ENCODE results near the gene OTP.

Gene OTP

DNA sequence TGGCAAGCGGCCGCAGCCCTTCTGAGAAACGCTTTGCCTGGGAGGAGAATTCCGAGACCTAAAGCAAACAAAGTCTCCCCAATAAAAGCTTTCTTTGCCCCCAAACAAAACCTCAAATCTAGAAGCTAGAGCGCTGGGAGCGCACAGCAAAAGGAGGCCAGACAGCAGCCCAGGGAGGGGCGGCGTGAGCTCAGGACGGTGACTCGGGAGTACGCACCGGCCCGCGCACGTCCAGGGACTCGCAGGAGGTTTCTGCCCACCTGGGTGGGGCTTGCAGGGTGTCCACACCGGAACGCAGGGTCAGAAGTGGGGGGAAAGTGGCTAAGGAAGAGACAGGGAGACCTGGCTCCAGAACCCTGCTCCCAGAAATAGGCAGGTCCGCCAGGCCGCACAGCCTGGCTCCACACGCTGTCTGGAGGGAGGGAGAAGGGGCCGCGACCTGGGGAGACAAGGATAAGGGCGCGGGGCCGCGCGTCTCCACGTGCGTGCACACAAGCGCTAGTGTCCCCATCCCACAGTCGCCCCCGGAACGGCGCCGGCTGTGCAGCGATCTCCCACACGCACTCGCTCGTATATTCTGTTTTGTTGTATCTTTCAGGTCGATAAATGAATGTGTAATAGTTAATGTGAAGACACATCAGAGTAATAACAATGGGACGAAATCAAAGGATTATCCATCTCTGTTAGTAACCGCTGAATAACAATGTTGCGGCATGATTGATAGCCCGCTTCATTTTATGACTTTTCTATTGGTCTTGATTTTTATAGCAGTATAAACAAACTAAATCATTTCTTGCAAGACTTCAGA lies 2.3 kb upstream of the OTP start:
- no peak for DNase-seq (ENCODE audit: low spot score)

DNA sequence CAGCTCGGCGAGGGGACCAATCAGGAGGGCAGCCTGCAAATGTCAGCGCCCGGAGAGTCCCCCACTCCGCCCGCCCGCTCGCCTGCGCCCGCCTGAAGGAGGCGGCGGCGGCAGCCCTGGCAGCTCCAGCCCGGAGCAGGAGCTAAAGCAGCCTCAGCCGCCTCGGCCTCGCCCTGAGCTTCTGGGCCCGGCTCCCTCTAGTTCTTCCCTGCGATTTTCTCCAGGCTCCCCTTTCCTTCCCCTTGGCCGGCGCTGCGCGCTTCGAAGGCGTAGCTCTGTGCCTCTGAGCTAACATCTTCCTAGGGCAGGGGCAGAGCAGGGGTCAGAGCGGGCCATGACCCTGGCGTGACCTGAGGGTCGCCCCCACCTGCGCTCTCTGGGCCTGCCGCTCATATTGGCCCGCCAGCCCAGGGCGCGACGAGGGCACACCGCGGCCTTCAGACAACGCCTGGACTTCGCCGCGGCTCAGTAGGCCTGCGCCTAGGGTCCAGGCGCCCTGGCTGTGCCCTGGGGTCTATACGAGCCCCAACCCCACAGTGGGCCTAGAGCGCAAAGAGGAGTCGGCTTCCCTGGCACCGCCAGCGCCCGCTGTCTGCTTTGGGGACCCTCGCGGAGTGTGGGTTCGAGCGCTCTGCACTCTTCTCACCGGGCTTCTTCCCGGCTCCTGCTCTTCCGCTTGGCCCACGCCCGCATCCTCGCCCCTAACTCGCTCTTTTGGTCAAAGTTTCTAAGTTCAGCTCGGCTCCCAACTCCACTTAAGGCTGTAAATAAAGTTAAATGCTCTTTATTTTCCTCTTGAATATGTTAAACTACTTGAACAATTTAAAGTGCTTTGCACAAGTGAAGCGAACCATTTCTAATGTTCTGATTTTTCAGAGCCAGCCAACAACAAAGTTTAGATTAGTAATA lies 504 bp upstream of the OTP start:
- no peak for DNase-seq (ENCODE audit: low spot score)

DNA sequence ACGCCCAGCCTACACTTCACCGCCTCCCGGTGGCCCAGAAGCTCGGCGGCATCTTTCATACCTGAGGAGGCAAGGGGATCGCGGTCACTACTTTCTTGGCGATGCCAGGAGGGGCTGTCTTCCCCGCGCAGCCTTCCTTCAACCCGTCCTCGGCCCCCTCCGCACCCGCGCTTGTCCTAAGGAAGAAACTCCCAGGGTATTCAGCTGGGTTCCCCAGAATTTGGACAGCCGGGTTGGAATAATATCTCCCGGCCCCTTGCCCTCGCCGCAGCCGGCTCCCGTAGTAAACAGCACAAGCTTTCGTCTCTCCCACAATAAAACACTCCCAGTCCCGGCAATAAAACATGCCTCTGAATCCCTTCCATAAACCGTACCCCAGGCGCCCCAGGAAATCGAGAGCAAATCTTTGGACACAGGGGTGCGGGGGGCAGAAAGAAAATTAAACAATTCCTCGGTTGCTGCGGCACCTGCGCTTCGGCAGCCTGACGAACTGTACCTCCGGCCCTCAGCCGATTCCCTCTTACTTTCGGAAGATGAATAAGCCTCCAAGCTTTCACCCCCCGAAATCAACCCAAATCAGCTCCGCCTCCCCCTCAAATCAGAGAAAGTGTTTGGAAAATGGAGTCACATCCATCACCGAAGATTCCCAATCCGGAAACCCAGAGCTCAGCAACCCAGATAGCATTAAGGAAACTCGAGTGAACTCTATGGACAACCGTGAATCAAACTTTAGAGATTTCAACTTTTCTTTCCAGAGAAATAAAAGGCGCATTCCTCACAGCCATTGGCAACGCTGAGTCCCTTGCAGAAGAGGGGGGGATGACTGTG lies 1.1 kb downstream of the OTP start:
- DNase-seq (ENCODE audit: low spot score) = no peak

DNA sequence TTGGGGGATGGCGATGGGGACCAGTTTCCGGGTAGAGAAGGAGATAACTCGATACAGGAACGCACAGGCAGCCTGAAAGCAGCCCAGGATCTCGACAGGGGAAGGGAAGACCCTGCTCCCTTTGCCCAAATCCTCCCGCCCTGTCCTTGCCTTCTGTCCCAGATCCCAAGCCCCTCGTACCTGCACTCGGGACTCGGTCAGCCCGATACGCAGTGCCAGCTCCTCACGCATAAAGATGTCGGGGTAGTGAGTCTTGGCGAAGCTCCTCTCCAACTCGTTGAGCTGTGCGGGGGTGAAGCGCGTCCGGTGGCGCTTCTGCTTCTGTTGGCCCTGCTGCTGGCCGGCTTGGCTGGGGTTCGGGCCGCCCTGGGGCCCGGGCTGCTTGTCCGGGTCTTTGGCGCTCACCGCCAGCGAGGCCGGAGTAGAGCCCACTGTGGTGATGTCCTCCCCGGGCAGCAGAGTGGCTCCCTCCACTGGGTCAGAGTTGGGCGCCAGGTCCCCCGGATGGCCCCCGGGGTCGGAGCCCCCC lies 1.8 kb downstream of the OTP start:
- no peak for DNase-seq (ENCODE audit: low spot score)

DNA sequence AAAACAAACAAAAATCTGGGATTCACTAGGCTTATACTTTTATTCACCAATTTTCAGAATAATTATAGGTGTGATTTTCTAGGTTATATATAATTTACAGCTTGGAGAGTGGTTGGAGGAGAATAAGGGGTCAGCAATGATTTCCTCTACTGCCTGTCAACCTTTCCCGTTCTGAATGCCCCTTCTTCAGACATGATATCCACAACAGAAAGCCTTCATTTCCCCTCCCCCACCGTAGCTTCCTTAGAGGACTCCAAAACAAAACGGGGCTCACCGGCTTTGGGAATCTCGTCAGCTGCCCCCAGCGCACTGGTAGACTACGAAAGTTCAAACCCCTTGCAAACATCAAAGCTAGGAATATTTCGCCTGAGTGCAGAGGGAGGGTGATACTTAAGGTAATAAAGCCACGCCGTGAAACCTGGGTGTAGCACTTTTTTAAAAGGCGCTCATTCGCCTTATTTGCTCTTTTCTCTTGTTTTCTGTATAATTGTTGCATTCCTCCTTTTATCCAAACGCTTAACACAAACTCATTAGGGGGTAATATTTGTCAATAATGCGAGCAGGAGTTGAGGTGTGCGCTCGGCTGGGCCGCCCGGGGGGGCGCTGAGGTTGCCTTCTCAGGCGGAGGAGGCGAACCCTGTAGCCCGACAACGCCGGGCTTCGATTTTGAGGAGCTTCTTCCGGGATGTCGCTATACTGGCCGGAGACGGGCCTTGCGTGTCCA lies 2.4 kb downstream of the OTP start:
- no peak for DNase-seq (ENCODE audit: low spot score)

DNA sequence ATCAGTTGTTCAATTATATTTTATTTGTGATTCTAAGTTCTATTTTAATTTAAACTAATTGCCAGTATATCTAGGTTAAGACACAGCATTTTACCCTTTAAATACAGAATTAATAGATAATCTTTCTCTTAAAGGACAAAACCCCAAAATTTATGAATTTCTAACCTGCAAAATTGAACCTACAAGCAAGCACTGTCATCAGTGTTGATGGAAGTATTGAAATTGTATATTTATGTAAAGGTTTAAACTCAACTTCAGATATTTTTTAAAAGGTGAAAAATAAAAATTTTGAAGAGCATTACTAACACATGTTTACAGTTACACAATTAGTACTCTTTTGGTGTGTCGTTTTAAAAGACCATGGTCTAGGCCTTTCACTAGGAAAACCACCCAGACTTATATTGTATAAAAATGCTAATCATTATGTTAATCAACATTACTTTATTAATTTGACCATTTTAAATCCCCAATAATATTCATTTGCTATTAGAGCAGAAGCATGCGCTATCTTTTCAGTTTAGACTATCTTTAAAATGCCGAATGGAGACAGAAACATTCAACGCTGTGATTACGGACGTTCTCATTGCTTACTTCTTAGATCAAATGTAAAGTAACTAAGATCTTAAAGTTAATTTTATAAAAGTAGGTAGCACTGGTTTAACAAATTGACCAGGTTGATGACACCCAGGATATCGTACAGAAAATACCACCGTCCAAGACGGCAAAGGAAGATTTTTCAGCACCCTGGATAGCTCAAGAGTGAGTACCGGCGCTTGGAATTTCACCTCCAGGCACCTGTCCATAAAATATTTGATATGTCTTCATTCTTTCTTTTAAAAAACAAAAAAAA lies 3.2 kb downstream of the OTP start:
- no peak for DNase-seq (ENCODE audit: low spot score)

DNA sequence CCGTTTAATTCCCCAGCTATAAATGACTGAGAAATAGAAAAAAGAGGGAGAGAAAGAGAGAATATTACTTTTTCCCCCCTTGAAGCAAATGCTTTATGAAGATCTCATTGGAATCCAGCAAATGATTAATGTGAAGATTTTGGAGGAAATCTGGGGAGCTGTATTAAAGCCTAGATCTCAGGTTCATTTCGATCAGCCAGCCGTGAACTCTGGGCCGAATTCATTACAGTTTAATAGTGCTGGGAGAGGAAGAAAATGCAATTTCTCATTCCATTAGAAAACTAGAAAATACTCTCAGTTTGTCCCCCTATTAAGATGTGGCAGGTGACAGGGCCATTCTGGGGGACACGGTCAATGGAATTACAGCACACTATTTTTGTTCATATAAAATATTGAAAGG lies 4.8 kb downstream of the OTP start:
- DNase-seq (ENCODE audit: low spot score) = no peak

DNA sequence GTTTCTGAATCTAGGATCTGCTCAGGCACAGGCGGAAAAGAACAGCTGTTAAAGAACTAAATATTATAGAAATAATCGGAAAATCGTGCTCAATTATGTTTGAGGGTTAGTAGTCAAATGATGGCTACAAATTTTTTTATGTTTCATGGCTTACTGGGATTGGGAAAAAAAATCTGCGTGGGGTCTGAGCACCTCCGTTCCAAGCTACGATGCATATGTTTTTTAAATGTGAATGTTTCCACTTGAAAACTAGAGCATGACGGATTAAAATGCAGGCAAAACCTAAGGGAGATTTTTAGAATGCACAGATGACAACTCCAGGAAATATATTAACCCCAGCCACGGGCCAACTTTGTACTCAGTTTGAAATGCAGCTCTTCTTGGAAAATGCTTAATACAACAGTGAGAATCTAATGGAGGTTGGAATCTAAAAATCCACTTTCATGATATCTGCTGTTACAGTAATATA lies 5.3 kb downstream of the OTP start:
- DNase-seq (ENCODE audit: low spot score) = no peak

DNA sequence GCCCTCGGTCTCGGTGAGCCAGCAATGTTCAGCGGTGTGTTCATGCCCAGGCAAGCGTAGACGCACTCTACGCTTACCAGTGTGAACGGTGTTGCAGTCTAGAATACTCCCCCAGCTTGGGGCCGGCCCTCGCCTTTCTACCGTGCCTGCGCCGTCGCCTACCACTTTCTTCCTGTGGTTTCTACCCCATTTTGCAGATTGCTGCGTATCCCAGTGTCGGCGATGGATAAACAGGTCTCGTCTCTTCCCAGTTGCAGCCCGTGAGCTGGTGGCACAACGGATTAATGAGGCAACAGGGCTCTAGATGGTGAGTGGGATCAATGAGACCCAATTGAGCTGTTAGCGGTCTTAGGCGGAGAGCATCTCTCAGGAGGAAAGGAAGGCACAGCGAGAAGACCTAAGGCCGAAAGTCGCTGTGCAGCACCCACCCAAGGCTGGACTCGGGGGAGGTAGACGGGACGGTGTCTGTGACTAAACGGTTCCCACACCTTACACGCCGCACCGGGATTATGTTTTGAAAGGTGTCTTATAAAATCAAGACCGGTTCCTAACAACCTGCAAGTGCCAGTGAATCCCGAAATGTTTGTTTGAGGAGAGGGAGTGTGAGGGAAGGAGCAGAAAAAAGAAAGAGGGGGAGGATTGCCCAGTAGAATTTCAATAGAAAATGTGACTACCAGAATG lies 5.8 kb downstream of the OTP start:
- no peak for DNase-seq (ENCODE audit: low spot score)

DNA sequence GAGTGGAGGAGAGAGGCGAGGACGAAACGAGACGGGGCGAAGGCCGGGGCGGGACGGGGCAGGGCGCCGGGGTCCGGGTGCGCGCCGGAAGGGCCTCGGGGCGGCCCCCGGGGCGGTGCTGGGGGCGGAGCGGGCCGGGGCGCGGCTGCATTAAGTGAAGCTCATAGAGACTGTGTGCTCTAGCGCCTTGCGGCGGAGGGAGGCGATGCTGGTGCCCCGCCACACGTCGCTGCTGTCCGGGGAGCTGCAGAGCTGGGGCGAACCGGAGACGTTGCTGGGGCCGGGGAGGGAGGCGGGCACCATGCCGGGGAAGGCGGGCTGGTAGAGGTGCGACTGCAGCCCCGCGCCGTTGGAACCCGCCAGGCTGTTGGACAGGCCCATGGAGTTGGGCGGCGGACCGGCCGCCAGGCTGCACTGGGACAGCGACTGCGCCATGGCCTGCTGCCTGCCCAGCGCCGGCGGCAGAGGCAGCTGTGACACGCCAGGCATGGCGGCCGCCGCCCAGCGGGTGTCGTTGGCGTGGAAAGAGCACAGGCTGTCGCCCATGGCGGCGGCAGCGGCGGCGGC lies 8.3 kb downstream of the OTP start:
- no peak for DNase-seq (ENCODE audit: low spot score)

DNA sequence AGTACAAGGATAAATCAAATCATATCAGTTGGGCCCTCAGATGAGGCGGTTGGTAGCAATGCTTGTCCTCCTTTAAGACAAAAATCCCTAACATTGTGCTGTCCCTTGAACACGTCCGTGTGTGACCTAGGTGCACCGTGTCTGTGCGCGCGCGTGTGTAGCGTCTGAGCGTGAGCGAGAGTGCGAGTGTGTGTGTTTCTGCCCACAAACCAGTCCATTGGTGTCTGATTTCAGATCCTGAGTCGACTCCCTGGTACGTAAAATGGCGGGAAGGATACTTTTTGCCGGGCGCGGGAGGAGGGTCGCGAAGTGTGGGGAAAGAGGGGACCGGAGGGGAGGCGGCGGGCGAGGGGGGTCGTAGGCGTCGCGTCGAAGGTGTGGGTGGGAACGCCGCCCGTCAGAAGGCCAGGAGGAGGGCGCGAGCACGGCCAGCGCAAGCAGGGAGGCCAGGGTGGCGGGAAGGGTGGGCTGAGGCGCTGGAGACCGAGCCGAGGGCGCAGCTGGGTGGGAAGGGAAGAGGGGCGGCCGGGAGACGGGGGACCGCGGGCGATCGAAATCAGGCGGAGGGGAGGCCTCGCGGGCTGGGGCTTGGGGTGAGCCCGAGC lies 8.9 kb downstream of the OTP start:
- no peak for DNase-seq (ENCODE audit: low spot score)

DNA sequence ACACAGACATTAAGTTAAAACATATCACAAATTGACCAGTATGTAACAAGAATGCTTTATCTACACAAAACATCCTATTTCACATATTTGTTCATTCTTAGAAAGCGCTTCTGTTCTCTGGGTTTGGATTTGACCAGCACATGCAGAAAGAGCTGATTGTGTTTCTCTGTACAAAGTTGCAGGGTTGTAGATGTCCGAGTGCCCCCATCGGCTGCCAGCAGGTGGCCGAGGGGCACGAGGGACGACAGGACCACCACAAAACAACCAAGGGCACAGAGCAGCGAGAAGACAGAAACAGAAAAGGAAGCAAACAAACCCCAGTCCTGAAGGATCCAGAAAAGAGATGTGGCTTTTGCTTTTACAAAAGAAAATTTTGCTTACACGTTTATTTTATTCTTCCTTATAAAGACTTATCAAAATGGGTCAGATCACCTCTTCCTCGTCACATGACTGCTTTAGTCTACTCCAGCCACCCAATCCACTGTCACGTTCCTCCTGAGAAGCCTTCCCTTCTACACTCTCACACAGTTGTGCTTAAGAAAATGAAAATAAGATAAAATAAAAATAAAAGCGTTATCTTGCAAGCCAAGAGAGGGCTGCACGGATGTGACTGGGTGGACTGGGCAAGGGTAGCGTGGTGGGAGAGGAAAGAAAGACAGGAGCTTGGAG lies 9.5 kb downstream of the OTP start:
- no peak for DNase-seq (ENCODE audit: low spot score)

DNA sequence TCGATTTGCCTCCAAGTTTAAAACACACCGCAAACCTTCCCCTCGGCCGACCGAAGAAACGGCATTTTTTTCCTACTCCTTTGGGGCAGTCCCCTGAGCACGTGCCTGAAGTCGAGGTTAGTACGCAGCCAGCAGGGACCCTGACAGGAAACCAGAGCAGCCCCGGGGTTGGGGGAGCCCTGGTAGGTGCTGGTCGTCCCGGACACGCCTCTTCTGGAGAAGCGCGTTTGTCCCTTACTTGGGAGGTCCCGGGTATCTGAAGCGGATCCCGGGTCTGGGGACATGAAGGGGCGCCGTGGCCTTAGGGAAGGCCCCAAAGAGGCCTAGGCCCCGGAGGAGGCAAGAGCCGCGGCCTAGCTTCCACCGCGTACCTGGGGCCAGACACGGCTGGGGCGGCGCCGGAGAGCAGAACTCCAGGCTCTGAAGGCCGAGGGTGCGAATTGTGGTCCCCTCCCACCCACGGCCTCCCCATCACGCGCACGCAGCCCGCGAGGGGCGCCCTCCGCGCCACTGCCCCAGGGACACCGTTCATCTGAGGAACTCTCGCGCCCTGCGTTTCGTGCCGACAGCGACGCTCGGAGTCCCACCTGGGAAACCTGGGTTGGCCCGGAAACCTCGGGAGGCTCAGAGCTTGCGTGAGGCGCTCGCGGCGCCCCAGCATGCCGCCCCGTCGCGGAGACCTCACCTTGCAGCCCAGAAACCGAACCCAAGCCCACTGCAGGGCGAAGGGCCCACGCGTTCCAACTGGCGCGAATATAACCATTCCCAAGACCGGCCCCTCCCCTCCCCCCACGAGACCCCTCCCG lies 10.4 kb downstream of the OTP start:
- DNase-seq (ENCODE audit: low spot score) = no peak

DNA sequence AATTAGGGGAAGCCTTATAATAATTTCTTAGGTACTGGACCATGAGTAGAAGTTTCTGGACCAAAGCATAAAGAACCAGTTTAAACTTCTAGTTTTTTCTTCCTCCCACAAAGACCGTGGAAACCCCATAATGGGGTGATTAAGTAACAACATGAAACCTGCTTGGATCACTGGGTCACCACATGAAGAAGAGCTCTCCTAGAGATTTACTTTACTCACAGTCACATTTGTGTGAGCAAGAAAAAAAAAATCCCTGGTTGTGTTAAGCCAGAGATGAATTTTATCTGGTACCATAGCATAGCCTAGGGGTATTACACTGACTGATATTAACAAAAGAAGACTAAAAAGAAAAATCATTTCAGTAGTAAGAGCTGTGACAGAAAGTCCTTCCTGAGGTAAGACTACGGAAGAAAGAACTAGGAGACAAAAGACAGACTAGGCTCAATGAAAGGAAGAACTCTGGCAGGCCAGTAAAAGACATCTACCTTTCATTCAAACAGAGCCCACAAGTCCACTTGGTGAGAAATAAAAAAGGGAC lies 15.2 kb downstream of the OTP start:
- no peak for DNase-seq (ENCODE audit: low spot score)

DNA sequence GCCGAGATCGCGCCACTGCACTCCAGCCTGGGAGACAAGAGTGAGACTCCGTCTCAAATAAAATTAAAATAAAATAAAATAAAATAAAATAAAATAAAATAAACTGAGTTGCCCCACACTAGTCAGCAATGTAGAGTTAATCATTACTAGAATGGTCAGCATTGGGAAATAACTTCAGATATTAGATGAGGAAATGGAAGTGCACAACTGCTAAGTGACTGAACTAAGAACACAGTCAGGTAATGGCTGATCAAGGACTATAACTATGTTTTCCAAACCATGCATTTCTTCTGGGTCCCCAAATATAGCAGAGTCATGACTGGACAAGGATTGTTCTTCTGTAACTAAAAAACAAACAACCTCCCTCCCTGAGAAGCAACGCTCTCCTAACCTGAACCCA lies 17.1 kb downstream of the OTP start:
- no peak for DNase-seq (ENCODE audit: low spot score)

DNA sequence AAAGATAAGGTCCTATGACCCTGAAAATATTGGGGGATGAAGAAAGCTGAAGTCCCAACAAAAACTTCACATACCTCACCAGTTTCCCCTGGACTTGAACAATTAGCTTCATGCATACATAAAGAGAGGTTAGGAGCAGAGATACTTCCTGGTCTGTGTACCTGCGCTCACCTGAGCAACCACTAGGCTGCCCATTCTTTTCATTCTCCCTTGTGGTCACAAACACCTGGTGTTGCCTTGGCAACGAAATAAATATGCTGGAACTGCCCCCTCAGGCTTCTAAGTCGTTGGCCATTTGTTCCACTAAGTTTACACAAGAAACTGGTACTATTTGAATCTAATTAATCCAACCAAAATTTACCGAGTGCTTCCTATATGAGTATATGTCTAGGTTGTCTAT lies 18.1 kb downstream of the OTP start:
- DNase-seq (ENCODE audit: low spot score) = no peak

DNA sequence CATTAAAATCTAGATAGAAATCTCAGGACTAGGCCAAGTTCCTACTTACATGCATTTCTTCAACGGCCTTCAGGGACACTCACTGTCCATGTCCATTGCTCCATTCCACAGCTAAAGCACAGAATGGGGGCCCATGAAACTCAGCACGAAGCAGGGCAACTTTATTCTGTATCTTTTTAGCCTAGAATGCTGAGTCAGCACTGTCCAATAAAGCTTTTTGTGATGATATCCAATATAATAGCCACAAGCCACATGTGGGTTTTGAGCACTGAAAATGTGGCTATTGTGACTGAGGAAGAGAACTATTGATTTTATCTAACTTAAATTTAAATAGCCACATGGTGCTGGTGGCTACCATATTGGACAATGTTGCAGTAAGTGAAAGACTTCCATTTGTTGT lies 21.6 kb downstream of the OTP start:
- no peak for DNase-seq (ENCODE audit: low spot score)
